Stimulated activated CD4-positive, alpha-beta T cell treated with anti-CD3 and anti-CD28 coated beads, Interleukin-12 subunit alpha, Interleukin-12 subunit beta, amount 100 ng/mL, for 48 hours (primary cell): ENCODE results near the gene IL4I1.

ENCODE experiments used
- DNase-seq, 3 donors: peaks; one replicate each; pipeline ENCODE4 v3.0.0-alpha.2; 2020; ENCODE audit warnings: low read depth in 2 of 3, low spot score in 1 of 3

The IL4I1 gene

GRCh38 chr19:49853852-49854377 is 42.8 kb downstream of the IL4I1 start:
- DNase-seq, result no peak

DNA sequence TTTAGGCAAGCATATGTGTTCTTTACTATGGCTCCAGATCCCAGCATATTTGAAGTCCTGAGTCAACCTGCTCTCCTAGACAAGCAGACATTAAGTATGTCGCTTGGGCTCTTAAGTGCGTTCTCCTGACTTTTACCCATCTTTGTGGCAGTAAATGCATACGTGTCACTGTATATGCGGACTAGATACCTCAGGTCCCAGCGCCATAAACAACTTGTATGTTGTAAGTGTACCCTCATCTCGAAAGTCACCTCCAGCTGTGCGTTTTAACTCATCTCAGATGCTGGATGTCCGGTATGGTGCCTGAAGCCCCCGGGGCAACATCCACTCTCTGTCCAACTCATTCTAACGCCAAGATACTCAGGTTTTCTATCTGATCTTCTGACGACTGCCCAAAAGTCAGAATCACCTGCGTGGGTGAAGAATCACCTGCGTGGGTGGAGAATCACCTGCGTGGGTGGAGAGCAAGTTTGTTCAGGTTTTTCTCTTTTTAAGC is 44.0 kb downstream of the IL4I1 start:
- DNase-seq, result no peak

DNA sequence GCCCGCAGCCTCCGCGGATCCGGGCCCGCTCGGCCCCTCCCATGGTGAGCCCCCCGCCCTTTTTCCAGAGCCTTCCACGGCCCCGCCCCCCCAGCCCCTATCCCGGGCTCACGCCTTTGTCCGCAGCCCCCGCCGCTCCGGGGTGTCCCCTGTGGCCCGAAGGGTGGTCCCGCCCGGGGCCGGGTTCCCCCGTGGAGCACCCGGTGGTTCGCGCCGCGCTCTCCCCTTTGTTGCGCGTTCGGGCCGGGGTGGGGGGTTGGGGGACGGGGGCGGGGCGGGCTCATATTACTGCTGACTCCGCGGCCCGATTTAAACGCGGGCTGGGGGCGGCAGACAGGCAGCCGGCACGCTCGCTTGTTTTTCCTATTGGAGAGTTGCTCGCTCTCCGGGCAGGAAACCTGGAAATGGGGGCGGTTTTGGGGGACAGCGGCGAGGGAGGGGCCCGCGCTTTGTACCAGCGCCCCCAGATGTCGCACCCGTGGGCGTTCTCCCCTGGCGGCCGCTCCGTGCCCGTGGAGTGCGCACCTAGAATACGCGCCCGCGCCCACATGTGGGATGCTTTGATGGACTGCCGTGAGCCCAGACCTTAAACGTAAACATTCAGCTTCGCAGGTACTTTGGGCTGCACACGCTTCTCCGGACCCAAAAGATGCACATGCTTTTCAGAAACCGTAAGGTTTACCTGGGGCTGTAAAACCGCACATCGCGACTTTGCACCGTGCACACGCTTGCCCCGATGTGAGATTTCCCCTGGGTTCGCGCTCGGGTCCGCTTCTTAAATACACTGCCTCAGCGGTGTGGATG is 45.0 kb downstream of the IL4I1 start:
- DNase-seq, result no peak

- DNase-seq, result peak; percentile 83 to 87 (median 86)
Observed at GRCh38 chr19:49850487-49851342, 46.0 kb downstream of the IL4I1 start, which contains the start of gene PTOV1. TSS of gene PTOV1 (plus strand) at chr19:49851159.

GRCh38 chr19:49850221-49850486 is 46.5 kb downstream of the IL4I1 start:
- DNase-seq, result no peak

DNA sequence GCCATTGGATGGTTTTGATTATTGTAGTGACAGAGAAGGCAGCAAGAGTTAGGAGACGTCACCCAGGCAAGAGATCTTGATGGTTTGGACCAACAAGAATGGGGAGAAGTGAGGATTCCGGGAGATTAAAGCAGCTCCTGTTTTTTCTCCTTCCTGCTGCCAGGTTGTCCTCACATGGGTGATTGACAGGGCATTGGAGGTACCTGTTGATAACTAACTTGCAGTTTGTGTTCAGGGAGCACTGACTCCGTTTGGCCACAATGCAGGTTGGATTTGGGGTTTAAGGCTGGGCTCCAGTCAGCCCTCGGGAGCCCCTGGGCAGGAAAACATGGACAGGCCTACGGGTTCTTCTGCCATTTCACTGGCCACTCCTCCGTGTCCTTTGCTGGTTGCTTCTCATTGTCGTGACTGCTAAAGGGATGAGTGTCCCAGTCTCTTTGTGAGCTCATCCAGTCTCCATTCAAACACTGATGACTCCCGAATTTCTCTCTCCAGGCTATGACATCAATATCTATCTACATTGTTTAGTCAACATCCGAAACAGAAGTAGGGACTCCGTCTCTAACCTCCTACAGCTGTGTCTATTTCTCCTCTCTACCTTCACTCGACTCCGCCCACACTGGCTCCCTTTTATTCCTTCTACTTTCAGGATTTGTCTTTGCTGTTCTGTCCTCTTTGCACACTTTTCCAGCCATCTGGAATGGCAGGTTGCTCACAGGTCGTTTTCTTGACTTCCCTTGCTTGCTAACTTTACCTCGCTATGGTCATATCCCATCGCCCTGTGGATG is 47.1 kb downstream of the IL4I1 start:
- no peak for DNase-seq

- DNase-seq, result no peak
Observed at GRCh38 chr19:49848938-49849337, 47.7 kb downstream of the IL4I1 start.

DNA sequence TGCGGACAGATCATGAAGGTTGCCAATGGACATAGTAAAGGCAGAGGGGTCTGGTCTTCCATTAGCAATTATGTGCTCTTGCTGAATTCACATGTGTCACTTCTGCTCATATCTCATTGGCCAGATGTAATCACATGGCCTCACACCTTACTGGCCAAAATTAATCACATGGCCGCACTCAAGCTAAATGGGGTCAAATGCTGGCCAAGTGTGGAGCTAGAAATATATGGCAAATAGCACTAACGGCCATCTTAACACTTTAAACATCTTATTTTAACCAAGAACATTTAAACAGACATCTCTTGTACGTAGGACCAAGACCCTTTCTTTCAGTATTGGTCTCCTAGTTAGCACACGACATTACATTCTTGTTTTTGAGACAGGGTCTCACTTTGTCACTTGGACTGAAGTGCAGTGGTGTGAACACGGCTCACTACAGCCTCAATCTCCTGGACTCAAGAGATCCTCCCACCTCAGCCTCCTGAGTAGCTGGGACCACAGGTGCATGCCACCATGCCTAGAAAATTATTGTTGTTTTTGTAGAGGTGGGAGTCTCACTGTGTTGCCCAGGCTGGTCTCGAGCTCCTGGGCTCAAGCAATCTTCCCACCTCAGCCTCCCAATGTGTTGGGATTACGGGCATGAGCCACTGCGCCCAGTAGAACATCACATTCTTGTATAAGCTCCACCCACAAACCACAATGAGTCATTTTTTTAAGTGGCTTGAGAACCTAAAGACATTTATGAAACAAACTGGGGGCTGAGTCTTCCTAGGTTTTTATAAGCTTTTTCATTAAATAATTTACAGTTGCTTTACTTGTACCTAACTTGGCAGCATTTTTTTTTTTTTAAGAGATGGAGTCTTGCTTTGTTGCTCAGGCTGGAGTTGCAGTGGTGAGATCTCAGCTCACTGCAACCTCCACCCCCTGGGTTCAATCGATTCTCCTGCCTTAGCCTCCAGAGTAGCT is 48.7 kb downstream of the IL4I1 start:
- DNase-seq, result no peak

GRCh38 chr19:49846408-49846807 is 50.3 kb downstream of the IL4I1 start:
- no peak for DNase-seq

- DNase-seq, result no peak
Observed at GRCh38 chr19:49845414-49845813, 51.3 kb downstream of the IL4I1 start.

DNA sequence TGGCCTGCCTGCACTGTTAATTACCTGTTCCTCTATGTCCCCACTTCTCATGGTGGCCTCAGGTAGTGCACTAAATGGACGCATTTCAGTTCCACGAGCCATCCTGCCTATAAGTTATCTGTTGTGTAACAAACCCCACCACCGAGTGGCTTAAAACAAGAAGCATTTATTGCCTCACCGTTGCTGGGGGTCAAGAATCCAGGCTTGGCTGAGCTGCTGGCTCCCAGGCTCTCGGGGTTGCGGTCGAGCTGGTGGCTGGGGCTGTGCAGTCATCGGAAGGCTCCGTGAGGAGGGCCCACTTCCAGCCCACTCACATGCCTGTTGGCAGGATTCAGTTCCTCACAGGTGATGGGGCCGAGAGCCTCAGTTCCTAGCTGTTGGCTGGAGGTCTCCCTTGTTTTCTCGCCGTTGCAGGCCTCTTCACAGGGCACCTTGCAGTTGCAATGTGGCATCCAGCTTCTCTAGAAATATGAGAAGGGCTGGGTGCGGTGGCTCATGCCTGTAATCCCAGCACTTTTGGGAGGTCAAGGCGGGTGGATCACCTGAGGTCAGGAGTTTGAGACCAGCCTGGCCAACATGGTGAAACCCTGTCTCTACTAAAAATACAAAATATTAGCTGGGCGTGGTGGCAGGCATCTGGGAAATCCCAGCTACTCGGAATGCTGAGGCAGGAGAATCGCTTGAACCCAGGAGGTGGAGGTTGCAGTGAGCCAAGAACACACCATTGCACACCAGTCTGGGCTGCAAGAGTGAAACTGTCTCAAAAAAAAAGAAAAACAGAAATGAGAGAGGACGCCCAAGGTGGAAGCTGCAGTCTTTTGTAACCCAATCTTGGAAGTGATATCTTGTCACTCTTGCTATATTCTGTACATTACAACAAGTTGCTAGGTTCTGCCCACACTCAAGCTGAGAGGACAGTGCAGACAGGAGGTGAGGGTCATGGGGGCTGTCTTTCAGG is 52.3 kb downstream of the IL4I1 start:
- DNase-seq, result no peak

DNA sequence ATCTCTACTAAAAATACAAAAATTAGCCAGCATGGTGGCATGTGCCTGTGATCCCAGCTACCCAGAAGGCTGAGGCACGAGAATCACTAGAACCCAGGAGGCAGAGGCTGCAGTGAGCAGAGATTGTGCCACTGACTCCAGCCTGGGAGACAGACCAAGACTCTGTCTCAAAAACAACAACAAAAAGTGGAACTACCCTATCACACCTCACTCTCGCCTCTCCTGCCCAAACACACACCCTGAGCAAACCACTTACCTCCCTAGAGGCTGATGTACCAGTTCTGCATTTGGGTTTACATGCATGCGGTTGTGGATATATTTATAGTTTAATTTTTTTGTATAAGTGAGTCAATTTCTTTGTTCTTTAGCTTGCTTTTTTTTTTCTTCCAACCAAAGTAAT is 53.4 kb downstream of the IL4I1 start:
- DNase-seq, result no peak

- DNase-seq, result no peak
Observed at GRCh38 chr19:49840736-49841249, 55.9 kb downstream of the IL4I1 start.

DNA sequence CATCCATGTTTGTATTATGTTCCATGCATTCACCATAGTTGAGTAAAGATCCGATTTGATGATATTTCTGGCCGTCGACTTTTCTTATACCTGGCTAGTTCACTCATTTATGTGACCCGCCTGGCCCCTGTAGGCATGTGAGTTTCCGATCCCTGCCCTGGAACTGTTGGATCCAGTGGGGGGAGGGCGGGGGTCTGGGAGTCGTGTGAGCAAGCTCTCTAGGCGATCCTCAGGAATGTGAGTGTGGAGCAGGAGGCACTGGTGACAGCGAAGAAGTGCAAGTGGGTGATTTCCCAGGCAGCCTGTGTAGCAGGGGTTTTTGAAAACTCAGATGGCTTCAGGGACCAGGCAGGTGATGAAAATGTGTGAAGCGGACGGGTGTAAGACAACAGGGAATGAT is 56.4 kb downstream of the IL4I1 start:
- DNase-seq, result no peak

GRCh38 chr19:49839713-49840112 is 57.0 kb downstream of the IL4I1 start:
- DNase-seq, result no peak
